ENCODE results near the gene OCLN. TPM values are rescaled to one million over a fixed set of nuclear protein-coding genes. Genes with fewer than 3 reads are reported as not detected.

Gene OCLN
- total RNA-seq, 1 donor from 2014 or later = 9.0 TPM

- H3K4me1 Mint-ChIP-seq (ENCODE audit: low read depth) = peaks cover 35% of the 10 kb centered on the region
- H3K4me3 Mint-ChIP-seq (ENCODE audit: unreplicated experiment) = peak overlapping the region; percentile 6
- no peaks in the 10 kb centered on the region for H3K9me3 Mint-ChIP-seq (ENCODE audit: low read depth)
- H3K36me3 Mint-ChIP-seq (ENCODE audit: low read depth) = no peaks in the 10 kb centered on the region
- H3K27ac Mint-ChIP-seq (ENCODE audit: unreplicated experiment) = peak overlapping the region; percentile 90
- no peak for TF ChIP-seq CTCF (IDR thresholded peaks at IDR 0.05)
- DNase-seq (ENCODE audit: low spot score) = no peak
- no peaks in the 10 kb centered on the region for H3K27me3 Mint-ChIP-seq (ENCODE audit: low read depth)
These were observed 10.3 kb downstream of the OCLN start for GRCh38 chr5:69502767-69503488.

GRCh38 chr5:69504036-69504435, 11.4 kb downstream of the OCLN start:
- H3K4me3 Mint-ChIP-seq (ENCODE audit: unreplicated experiment) = no peak overlapping the region
- H3K27me3 Mint-ChIP-seq (ENCODE audit: low read depth) = no peaks in the 10 kb centered on the region
- no peaks in the 10 kb centered on the region for H3K9me3 Mint-ChIP-seq (ENCODE audit: low read depth)
- no peak for TF ChIP-seq CTCF (IDR thresholded peaks at IDR 0.05)
- DNase-seq (ENCODE audit: low spot score) = no peak
- H3K4me1 Mint-ChIP-seq (ENCODE audit: low read depth) = peaks cover 32% of the 10 kb centered on the region
- no peaks in the 10 kb centered on the region for H3K36me3 Mint-ChIP-seq (ENCODE audit: low read depth)
- H3K27ac Mint-ChIP-seq (ENCODE audit: unreplicated experiment) = no peak overlapping the region

GRCh38 chr5:69505306-69505705, 12.7 kb downstream of the OCLN start:
- Mint-ChIP-seq H3K4me1 (ENCODE audit: low read depth) (peaks cover 26% of the 10 kb centered on the region), H3K4me3 (ENCODE audit: unreplicated experiment) (no peak overlapping the region), H3K27ac (ENCODE audit: unreplicated experiment) (no peak overlapping the region), H3K36me3 (ENCODE audit: low read depth) (no peaks in the 10 kb centered on the region), H3K9me3 (ENCODE audit: low read depth) (no peaks in the 10 kb centered on the region), H3K27me3 (ENCODE audit: low read depth) (no peaks in the 10 kb centered on the region)
- no peak for DNase-seq (ENCODE audit: low spot score)
- TF ChIP-seq CTCF (IDR thresholded peaks at IDR 0.05) = no peak

GRCh38 chr5:69509212-69509611, 16.6 kb downstream of the OCLN start:
- no peak for DNase-seq (ENCODE audit: low spot score)
- Mint-ChIP-seq H3K9me3 (ENCODE audit: low read depth) (peaks cover 8% of the 10 kb centered on the region), H3K27ac (ENCODE audit: unreplicated experiment) (no peak overlapping the region), H3K27me3 (ENCODE audit: low read depth) (no peaks in the 10 kb centered on the region), H3K4me3 (ENCODE audit: unreplicated experiment) (no peak overlapping the region), H3K4me1 (ENCODE audit: low read depth) (peaks cover 10% of the 10 kb centered on the region), H3K36me3 (ENCODE audit: low read depth) (no peaks in the 10 kb centered on the region)
- TF ChIP-seq CTCF (IDR thresholded peaks at IDR 0.05) = no peak

GRCh38 chr5:69510694-69511093, 18.1 kb downstream of the OCLN start:
- no peak for TF ChIP-seq CTCF (IDR thresholded peaks at IDR 0.05)
- DNase-seq (ENCODE audit: low spot score) = no peak
- H3K4me3 Mint-ChIP-seq (ENCODE audit: unreplicated experiment) = no peak overlapping the region
- no peaks in the 10 kb centered on the region for H3K27me3 Mint-ChIP-seq (ENCODE audit: low read depth)
- peaks cover 10% of the 10 kb centered on the region for H3K4me1 Mint-ChIP-seq (ENCODE audit: low read depth)
- H3K27ac Mint-ChIP-seq (ENCODE audit: unreplicated experiment) = no peak overlapping the region
- H3K36me3 Mint-ChIP-seq (ENCODE audit: low read depth) = no peaks in the 10 kb centered on the region
- peaks cover 8% of the 10 kb centered on the region for H3K9me3 Mint-ChIP-seq (ENCODE audit: low read depth)
